Naive B cell (primary cell): Measurements from ENCODE around the gene FAM131B. TPM values are rescaled to one million over a fixed set of nuclear protein-coding genes. Genes with fewer than 3 reads are reported as not detected.
"Not testable (repeated sequence)": the region's sequence is repeated elsewhere in the genome, so short reads cannot be mapped to it uniquely, and the experiment has no call there.

Source experiments
- ATAC-seq, 2 donors: fragments of 150-1000 bp; cut with Tn5 transposase; 2 replicates each; pipeline ENCODE4 v1.10.0; 2021; ENCODE audit warnings: low read depth in 2 of 2, mild to moderate bottlenecking in 2 of 2, moderate library complexity in 2 of 2
- DNase-seq: peaks from one replicate; pipeline ENCODE4 v3.0.0; 2022
- H3K27ac Mint-ChIP-seq, 6 donors: one replicate each; pipeline ENCODE4 v1.8.0; 2020 to 2022; ENCODE audit warnings: mild to moderate bottlenecking in 6 of 6, mixed read lengths in 6 of 6, moderate library complexity in 5 of 6, inconsistent platforms in 2 of 6
- H3K27me3 Mint-ChIP-seq, 3 donors: one replicate each; pipeline ENCODE4 v1.8.0; 2021 to 2022; ENCODE audit warnings: mixed read lengths in 3 of 3, mild to moderate bottlenecking in 1 of 3
- H3K36me3 Mint-ChIP-seq, 2 donors: one replicate each; pipeline ENCODE4 v1.8.0; 2020 to 2022; ENCODE audit warnings: mixed read lengths in 2 of 2, inconsistent platforms in 1 of 2, mild to moderate bottlenecking in 1 of 2
- H3K4me1 Mint-ChIP-seq, 3 donors: one replicate each; pipeline ENCODE4 v1.8.0; 2020 to 2022; ENCODE audit warnings: mixed read lengths in 3 of 3, inconsistent platforms in 1 of 3, mild to moderate bottlenecking in 1 of 3, moderate library complexity in 1 of 3
- H3K4me3 Mint-ChIP-seq, 8 donors: one replicate each; pipeline ENCODE4 v1.8.0; 2020 to 2022; ENCODE audit warnings: mild to moderate bottlenecking in 8 of 8, mixed read lengths in 8 of 8, moderate library complexity in 8 of 8, inconsistent platforms in 2 of 8
- H3K9me3 Mint-ChIP-seq, 7 donors: one replicate each; pipeline ENCODE4 v1.8.0; 2020 to 2022; ENCODE audit warnings: mixed read lengths in 7 of 7, mild to moderate bottlenecking in 5 of 7, inconsistent platforms in 2 of 7, moderate library complexity in 1 of 7
- polyA plus RNA-seq, 6 donors: library from polyadenylated mRNA; unstranded; fragments of 300-500 nt; fragmentation: Illumina TruSeq; gene quantifications; one replicate each; pipeline ENCODE4 v1.2.3, GENCODE V29; 2021; ENCODE audit warnings: low read depth in 6 of 6

The FAM131B gene
- polyA plus RNA-seq, 6 donors from 2014 or later = not detected

GRCh38 chr7:143399151-143399550 lies 36.6 kb upstream of the FAM131B start:
- H3K9me3 Mint-ChIP-seq = no peaks in the 10 kb centered on the region
- H3K4me1 Mint-ChIP-seq = peaks cover 0 to 6% (median 4%) of the 10 kb centered on the region in 3 donors
- H3K4me3 Mint-ChIP-seq = peak overlapping the region in 1 of 8 donors; percentile 29
- H3K36me3 Mint-ChIP-seq = no peaks in the 10 kb centered on the region
- DNase-seq = no peak
- peaks cover 0 to 8% (median 0%) of the 10 kb centered on the region in 3 donors for H3K27me3 Mint-ChIP-seq
- no peak overlapping the region for H3K27ac Mint-ChIP-seq
- ATAC-seq = no peak

GRCh38 chr7:143398616-143399015 lies 36.1 kb upstream of the FAM131B start:
- no peaks in the 10 kb centered on the region for H3K36me3 Mint-ChIP-seq
- no peak overlapping the region for H3K27ac Mint-ChIP-seq
- H3K4me3 Mint-ChIP-seq = no peak overlapping the region

GRCh38 chr7:143397710-143398530 lies 35.4 kb upstream of the FAM131B start:
- ATAC-seq (no peak), DNase-seq (no peak)
- Mint-ChIP-seq H3K27ac (no peak overlapping the region), H3K4me3 (no peak overlapping the region), H3K36me3 (no peaks in the 10 kb centered on the region), H3K27me3 (peaks cover 0 to 8% (median 0%) of the 10 kb centered on the region in 3 donors), H3K9me3 (no peaks in the 10 kb centered on the region), H3K4me1 (peaks cover 0 to 6% (median 4%) of the 10 kb centered on the region in 3 donors)

More at GRCh38 chr7:143398616-143399015, 36.1 kb upstream of the FAM131B start:
- DNase-seq = no peak
- ATAC-seq = no peak
- Mint-ChIP-seq H3K9me3 (no peaks in the 10 kb centered on the region), H3K27me3 (peaks cover 0 to 8% (median 0%) of the 10 kb centered on the region in 3 donors), H3K4me1 (peaks cover 0 to 6% (median 4%) of the 10 kb centered on the region in 3 donors)

GRCh38 chr7:143396625-143397556 lies 34.4 kb upstream of the FAM131B start:
- ATAC-seq (no peak), DNase-seq (no peak)
- Mint-ChIP-seq H3K4me1 (peaks cover 0 to 6% (median 4%) of the 10 kb centered on the region in 3 donors), H3K9me3 (no peaks in the 10 kb centered on the region), H3K27me3 (peaks cover 0 to 8% (median 0%) of the 10 kb centered on the region in 3 donors), H3K27ac (peak overlapping the region in 1 of 6 donors; percentile 64), H3K36me3 (no peaks in the 10 kb centered on the region), H3K4me3 (no peak overlapping the region)

GRCh38 chr7:143396182-143396581 lies 33.7 kb upstream of the FAM131B start:
- ATAC-seq (no peak), DNase-seq (no peak)
- no peaks in the 10 kb centered on the region for H3K36me3 Mint-ChIP-seq
- peaks cover 0 to 6% (median 4%) of the 10 kb centered on the region in 3 donors for H3K4me1 Mint-ChIP-seq
- H3K27me3 Mint-ChIP-seq = peaks cover 0 to 8% (median 0%) of the 10 kb centered on the region in 3 donors
- no peaks in the 10 kb centered on the region for H3K9me3 Mint-ChIP-seq
- no peak overlapping the region for H3K27ac Mint-ChIP-seq
- H3K4me3 Mint-ChIP-seq = no peak overlapping the region

GRCh38 chr7:143395187-143396149 lies 33.0 kb upstream of the FAM131B start:
- H3K4me3 Mint-ChIP-seq = no peak overlapping the region

GRCh38 chr7:143394777-143395176 lies 32.3 kb upstream of the FAM131B start:
- Mint-ChIP-seq H3K4me1 (peaks cover 0 to 6% (median 4%) of the 10 kb centered on the region in 3 donors), H3K27me3 (peaks cover 0 to 8% (median 0%) of the 10 kb centered on the region in 3 donors), H3K27ac (no peak overlapping the region), H3K9me3 (no peaks in the 10 kb centered on the region), H3K36me3 (peaks cover 0 to 4% of the 10 kb centered on the region in 2 donors), H3K4me3 (no peak overlapping the region)
- DNase-seq (no peak), ATAC-seq (no peak)

More at GRCh38 chr7:143395187-143396149, 33.0 kb upstream of the FAM131B start:
- Mint-ChIP-seq H3K9me3 (no peaks in the 10 kb centered on the region), H3K27ac (no peak overlapping the region), H3K36me3 (no peaks in the 10 kb centered on the region), H3K4me1 (peaks cover 0 to 6% (median 4%) of the 10 kb centered on the region in 3 donors), H3K27me3 (peaks cover 0 to 8% (median 0%) of the 10 kb centered on the region in 3 donors)
- no peak for DNase-seq
- ATAC-seq = no peak

- Mint-ChIP-seq H3K27ac (no peak overlapping the region), H3K4me1 (peaks cover 0 to 6% (median 4%) of the 10 kb centered on the region in 3 donors), H3K27me3 (peaks cover 0 to 8% (median 0%) of the 10 kb centered on the region in 3 donors), H3K36me3 (peaks cover 0 to 4% of the 10 kb centered on the region in 2 donors), H3K4me3 (peak overlapping the region in 1 of 8 donors; percentile 74), H3K9me3 (no peaks in the 10 kb centered on the region)
- no peak for ATAC-seq
- DNase-seq = no peak
Measured at GRCh38 chr7:143394068-143394467, 31.6 kb upstream of the FAM131B start.

- peaks cover 0 to 4% of the 10 kb centered on the region in 2 donors for H3K36me3 Mint-ChIP-seq
- H3K4me1 Mint-ChIP-seq = peaks cover 0 to 6% (median 4%) of the 10 kb centered on the region in 3 donors
- ATAC-seq = no peak
- H3K4me3 Mint-ChIP-seq = peak overlapping the region in 1 of 8 donors; percentile 74
- no peak for DNase-seq
- H3K9me3 Mint-ChIP-seq = no peaks in the 10 kb centered on the region
- peaks cover 0 to 8% (median 0%) of the 10 kb centered on the region in 3 donors for H3K27me3 Mint-ChIP-seq
- peak overlapping the region in 1 of 6 donors; percentile 32 for H3K27ac Mint-ChIP-seq
Measured at GRCh38 chr7:143393267-143394041, 30.9 kb upstream of the FAM131B start.

- Mint-ChIP-seq H3K36me3 (peaks cover 0 to 4% of the 10 kb centered on the region in 2 donors), H3K27ac (no peak overlapping the region), H3K9me3 (no peaks in the 10 kb centered on the region), H3K4me3 (no peak overlapping the region), H3K4me1 (peaks cover 0 to 6% (median 4%) of the 10 kb centered on the region in 3 donors), H3K27me3 (peaks cover 0 to 8% (median 0%) of the 10 kb centered on the region in 3 donors)
- no peak for DNase-seq
- no peak for ATAC-seq
Measured at GRCh38 chr7:143392875-143393266, 30.4 kb upstream of the FAM131B start.

GRCh38 chr7:143392427-143392826 lies 29.9 kb upstream of the FAM131B start:
- not testable (repeated sequence) for H3K4me3 Mint-ChIP-seq, H3K4me1 Mint-ChIP-seq, H3K27ac Mint-ChIP-seq, DNase-seq, H3K27me3 Mint-ChIP-seq, ATAC-seq, H3K9me3 Mint-ChIP-seq, H3K36me3 Mint-ChIP-seq
